Measurements from ENCODE around the gene CCSER1.

GRCh38 chr4:90293320-90293719 lies 166.1 kb downstream of the CCSER1 start:
- peak in 4 of 11 experiments; percentile 19 to 46 (median 34) for TF ChIP-seq CTCF (IDR thresholded peaks at IDR 0.05 in 8 of 11, conservative IDR thresholded peaks at IDR 0.05 in 3 of 11)
- TF ChIP-seq POLR2A (IDR thresholded peaks at IDR 0.05): no peak
